LNCAP (cell line): ENCODE results near the gene COL4A3.

Experiments used
- CTCF ChIP-seq: fragments of 450-650 bp; IDR thresholded peaks from 2 replicates; pipeline ENCODE4 v1.5.1; 2017; ENCODE audit warnings: mild to moderate bottlenecking

The COL4A3 gene

GRCh38 chr2:227267410-227268115 is 103.1 kb downstream of the COL4A3 start:
- TF ChIP-seq CTCF: no peak

GRCh38 chr2:227280895-227281294 is 116.5 kb downstream of the COL4A3 start:
- TF ChIP-seq CTCF: no peak

DNA sequence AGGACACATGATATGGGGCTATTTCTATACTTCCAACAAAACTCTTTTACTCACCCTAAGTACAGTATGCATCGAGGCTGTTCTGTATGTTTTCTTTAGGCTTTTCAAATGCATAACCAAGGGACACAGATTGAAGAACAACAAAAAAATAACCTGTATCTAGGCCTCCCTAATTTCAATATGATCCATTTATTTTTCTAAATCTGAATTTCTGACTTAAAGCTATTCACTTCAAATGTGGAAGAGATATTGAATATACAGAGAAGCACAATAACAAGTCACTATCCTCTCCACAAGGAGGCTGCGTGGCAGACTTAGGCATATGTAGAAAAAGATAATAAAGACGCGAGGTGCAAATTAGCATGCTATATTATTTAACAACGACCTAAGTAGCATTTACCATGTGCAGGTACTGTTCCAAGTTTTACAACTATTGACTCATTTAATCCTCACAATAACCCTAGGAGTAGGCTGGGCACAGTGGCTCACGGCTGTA is 121.4 kb downstream of the COL4A3 start:
- no peak for TF ChIP-seq CTCF

GRCh38 chr2:227287771-227288170 is 123.3 kb downstream of the COL4A3 start:
- TF ChIP-seq CTCF: no peak

GRCh38 chr2:227292314-227292713 is 127.9 kb downstream of the COL4A3 start:
- TF ChIP-seq CTCF: no peak

GRCh38 chr2:227293531-227293930 is 129.1 kb downstream of the COL4A3 start:
- TF ChIP-seq CTCF: no peak

GRCh38 chr2:227295806-227296205 is 131.4 kb downstream of the COL4A3 start:
- TF ChIP-seq CTCF: no peak
